ENCODE results near the gene MAPKAP1. TPM values are rescaled to one million over a fixed set of nuclear protein-coding genes. Genes with fewer than 3 reads are reported as not detected.

Gene MAPKAP1
- total RNA-seq, 2 donors from 2014 or later: 75.3 to 91.6 TPM

GRCh38 chr9:125515983-125516940 lies 190.7 kb downstream of the MAPKAP1 start:
- Histone ChIP-seq H3K27me3 (ENCODE audit: control insufficient read depth, insufficient read depth, low read length, poor library complexity, severe bottlenecking) (no peaks in the 10 kb centered on the region), H3K4me1 (ENCODE audit: control insufficient read depth, insufficient read depth, low read length) (peaks cover 21% of the 10 kb centered on the region), H3K9me3 (ENCODE audit: control insufficient read depth, low read length) (no peaks in the 10 kb centered on the region), H3K4me3 (ENCODE audit: low read length) (peak overlapping the region; percentile 16), H3K27ac (ENCODE audit: low read depth, low read length) (no peak overlapping the region), H3K9ac (ENCODE audit: extremely low read depth, low read length, poor library complexity, severe bottlenecking) (no peak overlapping the region), H3K36me3 (ENCODE audit: control insufficient read depth, insufficient read depth, low read length) (peaks cover 9% of the 10 kb centered on the region)
- 70 to 80% methylated on average over 5 to 6 of the region's 6 CpGs for WGBS, 2 experiments (ENCODE audit: insufficient coverage in 1 of 2, insufficient read length in 1 of 2)
- no peaks in the 10 kb centered on the region for H3K9me3 Mint-ChIP-seq
- no peak for TF ChIP-seq CTCF (conservative IDR thresholded peaks at IDR 0.05)
- peak overlapping the region; percentile 75 for H3K27ac Mint-ChIP-seq
- DNase-seq: no peak
- peaks cover 4% of the 10 kb centered on the region for H3K36me3 Mint-ChIP-seq (ENCODE audit: low read depth)
- peaks cover 55% of the 10 kb centered on the region for H3K4me1 Mint-ChIP-seq
- no peaks in the 10 kb centered on the region for H3K27me3 Mint-ChIP-seq (ENCODE audit: insufficient read depth)
- no peak overlapping the region for H3K4me3 Mint-ChIP-seq

GRCh38 chr9:125515281-125515680 lies 191.7 kb downstream of the MAPKAP1 start:
- H3K9me3 Mint-ChIP-seq: no peaks in the 10 kb centered on the region
- peak overlapping the region; percentile 60 for H3K27ac Mint-ChIP-seq

GRCh38 chr9:125514468-125514867 lies 192.5 kb downstream of the MAPKAP1 start:
- H3K27me3 ChIP-seq (ENCODE audit: control insufficient read depth, insufficient read depth, low read length, poor library complexity, severe bottlenecking): no peaks in the 10 kb centered on the region
- TF ChIP-seq CTCF (conservative IDR thresholded peaks at IDR 0.05): no peak
- 74 to 88% methylated on average over 3 to 4 of the region's 4 CpGs for WGBS, 2 experiments (ENCODE audit: insufficient coverage in 1 of 2, insufficient read length in 1 of 2)
- H3K4me3 ChIP-seq (ENCODE audit: low read length): no peak overlapping the region
- no peaks in the 10 kb centered on the region for H3K9me3 ChIP-seq (ENCODE audit: control insufficient read depth, low read length)
- no peaks in the 10 kb centered on the region for H3K36me3 ChIP-seq (ENCODE audit: control insufficient read depth, insufficient read depth, low read length)
- H3K27me3 Mint-ChIP-seq (ENCODE audit: insufficient read depth): no peaks in the 10 kb centered on the region
- H3K9me3 Mint-ChIP-seq: no peaks in the 10 kb centered on the region
- no peak overlapping the region for H3K27ac ChIP-seq (ENCODE audit: low read depth, low read length)
- H3K4me1 Mint-ChIP-seq: peaks cover 55% of the 10 kb centered on the region
- no peak overlapping the region for H3K4me3 Mint-ChIP-seq
- no peaks in the 10 kb centered on the region for H3K36me3 Mint-ChIP-seq (ENCODE audit: low read depth)
- no peak overlapping the region for H3K9ac ChIP-seq (ENCODE audit: extremely low read depth, low read length, poor library complexity, severe bottlenecking)
- DNase-seq: no peak
- H3K4me1 ChIP-seq (ENCODE audit: control insufficient read depth, insufficient read depth, low read length): peaks cover 18% of the 10 kb centered on the region
- peak overlapping the region; percentile 60 for H3K27ac Mint-ChIP-seq

More at GRCh38 chr9:125515281-125515680, 191.7 kb downstream of the MAPKAP1 start:
- Histone ChIP-seq H3K27ac (ENCODE audit: low read depth, low read length) (peak overlapping the region; percentile 14), H3K4me3 (ENCODE audit: low read length) (no peak overlapping the region), H3K9me3 (ENCODE audit: control insufficient read depth, low read length) (no peaks in the 10 kb centered on the region), H3K4me1 (ENCODE audit: control insufficient read depth, insufficient read depth, low read length) (peaks cover 21% of the 10 kb centered on the region), H3K9ac (ENCODE audit: extremely low read depth, low read length, poor library complexity, severe bottlenecking) (no peak overlapping the region), H3K27me3 (ENCODE audit: control insufficient read depth, insufficient read depth, low read length, poor library complexity, severe bottlenecking) (no peaks in the 10 kb centered on the region), H3K36me3 (ENCODE audit: control insufficient read depth, insufficient read depth, low read length) (no peaks in the 10 kb centered on the region)
- Mint-ChIP-seq H3K36me3 (ENCODE audit: low read depth) (no peaks in the 10 kb centered on the region), H3K4me3 (no peak overlapping the region), H3K27me3 (ENCODE audit: insufficient read depth) (no peaks in the 10 kb centered on the region), H3K4me1 (peaks cover 55% of the 10 kb centered on the region)
- DNase-seq: no peak
- TF ChIP-seq CTCF (conservative IDR thresholded peaks at IDR 0.05): no peak
- WGBS, 2 experiments (ENCODE audit: insufficient coverage in 1 of 2, insufficient read length in 1 of 2): 35% methylated on average over 4 of the region's 5 CpGs; no CpG with 5 or more reads in 1 of the 2 experiments
